RKO (cell line): Measurements from ENCODE around the gene SOX1.

Experiments
- DNase-seq: peaks from one replicate; pipeline ENCODE4 v3.0.0-alpha.2; 2016; ENCODE audit warnings: low spot score

SOX1 gene

GRCh38 chr13:112106478-112107141 lies 39.7 kb downstream of the SOX1 start:
- DNase-seq: no peak

- DNase-seq: no peak
Measured at GRCh38 chr13:112107289-112107688, 40.3 kb downstream of the SOX1 start.

- no peak for DNase-seq
Measured at GRCh38 chr13:112110479-112110878, 43.5 kb downstream of the SOX1 start.

GRCh38 chr13:112111239-112111857 lies 44.4 kb downstream of the SOX1 start:
- DNase-seq: no peak

GRCh38 chr13:112112534-112113276 lies 45.8 kb downstream of the SOX1 start:
- no peak for DNase-seq

GRCh38 chr13:112113348-112113747 lies 46.4 kb downstream of the SOX1 start:
- DNase-seq: no peak

- DNase-seq: no peak
Measured at GRCh38 chr13:112113851-112114250, 46.9 kb downstream of the SOX1 start.

GRCh38 chr13:112114391-112114790 lies 47.4 kb downstream of the SOX1 start:
- DNase-seq: no peak

- no peak for DNase-seq
Measured at GRCh38 chr13:112115403-112116091, 48.6 kb downstream of the SOX1 start.

- DNase-seq: no peak
Measured at GRCh38 chr13:112116187-112116950, 49.4 kb downstream of the SOX1 start.

GRCh38 chr13:112117258-112117954 lies 50.5 kb downstream of the SOX1 start:
- no peak for DNase-seq

- DNase-seq: no peak
Measured at GRCh38 chr13:112117955-112118302, 51.0 kb downstream of the SOX1 start.

GRCh38 chr13:112118451-112119064 lies 51.6 kb downstream of the SOX1 start:
- no peak for DNase-seq

GRCh38 chr13:112119192-112120030 lies 52.5 kb downstream of the SOX1 start:
- no peak for DNase-seq

GRCh38 chr13:112120031-112120373 lies 53.1 kb downstream of the SOX1 start:
- DNase-seq: no peak
